Immature natural killer cell (primary cell): ENCODE measurements around the gene CFAP52. TPM values are rescaled to one million over a fixed set of nuclear protein-coding genes. Genes with fewer than 3 reads are reported as not detected.
"Not testable (repeated sequence)": the region's sequence is repeated elsewhere in the genome, so short reads cannot be mapped to it uniquely, and the experiment has no call there.

Source experiments
- DNase-seq, 3 donors: peaks; one replicate each; pipeline ENCODE4 v3.0.0; 2022; ENCODE audit warnings: mixed read lengths in 1 of 3
- H3K27ac Mint-ChIP-seq, 6 donors: one replicate each; pipeline ENCODE4 v1.8.0; 2020; ENCODE audit warnings: mixed read lengths in 6 of 6, mild to moderate bottlenecking in 5 of 6, inconsistent platforms in 4 of 6, moderate library complexity in 3 of 6
- H3K27me3 Mint-ChIP-seq, 3 donors: one replicate each; pipeline ENCODE4 v1.8.0; 2020 to 2021; ENCODE audit warnings: low read depth in 3 of 3, mild to moderate bottlenecking in 3 of 3, mixed read lengths in 3 of 3, moderate library complexity in 3 of 3, inconsistent platforms in 1 of 3
- H3K36me3 Mint-ChIP-seq, 3 donors: one replicate each; pipeline ENCODE4 v1.8.0; 2020; ENCODE audit warnings: mixed read lengths in 3 of 3, inconsistent platforms in 2 of 3, mild to moderate bottlenecking in 2 of 3
- H3K4me1 Mint-ChIP-seq, 2 donors: one replicate each; pipeline ENCODE4 v1.8.0; 2020; ENCODE audit warnings: inconsistent platforms in 2 of 2, mild to moderate bottlenecking in 2 of 2, mixed read lengths in 2 of 2, moderate library complexity in 1 of 2
- H3K4me3 Mint-ChIP-seq, 5 donors: one replicate each; pipeline ENCODE4 v1.8.0; 2020; ENCODE audit warnings: mild to moderate bottlenecking in 5 of 5, mixed read lengths in 5 of 5, inconsistent platforms in 3 of 5, moderate library complexity in 3 of 5
- H3K9me3 Mint-ChIP-seq, 6 donors: one replicate each; pipeline ENCODE4 v1.8.0; 2020; ENCODE audit warnings: mild to moderate bottlenecking in 6 of 6, mixed read lengths in 6 of 6, inconsistent platforms in 4 of 6, moderate library complexity in 3 of 6
- polyA plus RNA-seq, 3 donors: library from polyadenylated mRNA; unstranded; fragments of 300-500 nt; fragmentation: Illumina TruSeq; gene quantifications; one replicate each; pipeline ENCODE4 v1.2.3, GENCODE V29; 2021

Gene CFAP52
- polyA plus RNA-seq, 3 donors from 2014 or later, result not detected

DNA sequence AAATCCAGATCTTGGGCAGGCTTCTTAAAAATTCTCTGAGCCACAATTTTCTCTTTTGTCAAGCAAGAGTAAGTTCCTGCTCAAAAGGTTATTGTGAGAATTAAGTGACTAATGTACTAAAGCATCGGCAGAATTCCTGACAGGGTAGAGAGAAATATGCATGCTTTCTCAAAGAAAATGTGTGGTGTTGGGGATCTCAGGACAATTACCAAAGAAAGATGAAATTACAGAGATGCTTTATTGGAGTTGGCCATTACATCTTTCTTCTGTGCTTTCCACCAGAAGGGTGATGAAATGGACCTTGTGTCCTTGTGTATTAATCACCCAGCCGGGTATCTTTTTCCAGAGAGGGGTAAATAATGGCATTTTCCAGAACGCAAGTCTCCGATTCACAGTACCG lies 67.2 kb downstream of the CFAP52 start:
- Mint-ChIP-seq H3K36me3 (no peaks in the 10 kb centered on the region), H3K9me3 (no peaks in the 10 kb centered on the region), H3K4me3 (peak overlapping the region; percentile 33 to 92 (median 90)), H3K4me1 (peaks cover 18% of the 10 kb centered on the region in 2 donors), H3K27me3 (peaks cover 7 to 19% (median 11%) of the 10 kb centered on the region in 3 donors), H3K27ac (no peak overlapping the region)
- DNase-seq, result no peak

DNA sequence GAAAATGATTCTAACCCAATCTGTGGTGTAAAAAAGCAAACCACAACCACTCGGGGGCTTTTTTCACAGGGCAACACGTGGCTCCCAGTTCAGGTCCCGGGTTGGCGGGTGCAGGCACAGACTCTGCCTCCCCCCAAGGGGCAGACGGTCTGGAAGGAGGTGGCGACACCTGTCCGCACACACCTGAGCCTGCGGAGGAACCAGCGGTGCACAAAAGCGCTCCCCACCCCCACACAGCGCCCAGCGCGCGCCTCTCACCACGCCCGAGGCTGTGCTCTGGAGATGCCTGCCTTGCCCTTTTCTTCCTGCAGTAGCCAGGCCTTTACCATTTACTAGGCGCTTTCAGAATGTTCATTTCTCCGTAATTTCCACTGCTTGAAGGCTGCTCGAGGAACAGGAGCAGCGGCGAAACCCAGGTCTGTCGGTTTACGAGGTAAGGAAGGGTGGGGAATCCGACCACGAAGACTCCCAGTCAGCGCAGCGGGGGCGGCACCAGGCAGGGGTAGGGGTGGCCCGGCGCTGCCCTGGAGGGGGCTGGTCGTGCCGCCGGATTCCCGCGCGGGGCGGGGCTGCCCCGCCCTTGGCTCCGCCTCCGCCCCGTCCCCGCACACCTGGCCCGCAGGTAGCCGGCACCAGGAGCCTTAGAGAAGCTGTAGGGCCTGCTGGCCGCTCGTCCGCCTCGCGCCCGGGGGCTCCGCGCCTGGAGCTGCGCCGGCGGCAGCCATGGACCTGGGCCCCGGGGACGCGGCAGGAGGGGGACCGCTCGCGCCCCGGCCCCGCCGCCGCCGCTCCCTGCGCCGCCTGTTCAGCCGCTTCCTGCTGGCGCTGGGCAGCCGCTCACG lies 68.7 kb downstream of the CFAP52 start, which contains the start of gene USP43:
Gene USP43 (plus strand): TSS at position 608 of the 842 bp plus-strand sequence. CDS start 116 bp downstream, at position 724.
- H3K4me1 Mint-ChIP-seq, result peaks cover 18% of the 10 kb centered on the region in 2 donors
- H3K27me3 Mint-ChIP-seq, result peaks cover 6 to 23% (median 11%) of the 10 kb centered on the region in 3 donors
- DNase-seq, result peak; percentile 18 to 41 (median 23)
- no peaks in the 10 kb centered on the region for H3K36me3 Mint-ChIP-seq
- peak within 1 kb of the TSS; percentile 81 to 93 (median 90) for H3K4me3 Mint-ChIP-seq
- peak within 1 kb of the TSS in 4 of 6 donors; percentile 21 to 66 (median 52) for H3K27ac Mint-ChIP-seq
- H3K9me3 Mint-ChIP-seq, result no peaks in the 10 kb centered on the region

DNA sequence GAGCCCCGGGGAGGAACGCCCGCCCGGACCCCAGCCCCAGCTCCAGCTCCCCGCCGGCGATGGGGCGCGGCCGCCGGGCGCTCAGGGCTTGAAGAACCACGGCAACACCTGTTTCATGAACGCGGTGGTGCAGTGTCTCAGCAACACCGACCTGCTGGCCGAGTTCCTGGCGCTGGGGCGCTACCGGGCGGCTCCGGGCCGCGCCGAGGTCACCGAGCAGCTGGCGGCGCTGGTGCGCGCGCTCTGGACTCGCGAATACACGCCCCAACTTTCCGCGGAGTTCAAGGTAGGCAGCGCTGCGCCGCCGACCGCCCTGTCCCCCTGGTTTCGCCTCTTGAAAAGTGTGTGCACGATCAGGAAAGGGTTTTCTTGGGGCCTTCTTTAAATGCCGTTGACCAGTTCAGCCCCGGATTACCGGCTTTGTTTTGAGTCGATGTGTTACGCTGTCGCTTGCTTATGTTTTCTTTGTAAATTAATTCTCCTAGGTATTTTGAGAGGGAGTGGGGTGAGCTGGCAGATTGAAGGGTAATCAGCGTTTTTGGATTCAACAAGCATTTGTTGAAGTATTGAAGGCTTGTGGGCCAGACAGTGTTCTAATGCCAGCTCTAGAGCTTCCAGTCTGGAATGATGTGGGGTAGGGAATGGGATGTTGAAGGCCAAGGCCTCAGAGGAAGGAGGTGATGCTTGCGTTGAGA lies 69.6 kb downstream of the CFAP52 start:
- Mint-ChIP-seq H3K27me3 (peaks cover 6 to 23% (median 11%) of the 10 kb centered on the region in 3 donors), H3K4me3 (peak overlapping the region; percentile 78 to 93 (median 81)), H3K9me3 (no peaks in the 10 kb centered on the region), H3K27ac (peak overlapping the region in 1 of 6 donors; percentile 21), H3K4me1 (peaks cover 18% of the 10 kb centered on the region in 2 donors), H3K36me3 (no peaks in the 10 kb centered on the region)
- DNase-seq, result peak; percentile 22 to 34 (median 24)

DNA sequence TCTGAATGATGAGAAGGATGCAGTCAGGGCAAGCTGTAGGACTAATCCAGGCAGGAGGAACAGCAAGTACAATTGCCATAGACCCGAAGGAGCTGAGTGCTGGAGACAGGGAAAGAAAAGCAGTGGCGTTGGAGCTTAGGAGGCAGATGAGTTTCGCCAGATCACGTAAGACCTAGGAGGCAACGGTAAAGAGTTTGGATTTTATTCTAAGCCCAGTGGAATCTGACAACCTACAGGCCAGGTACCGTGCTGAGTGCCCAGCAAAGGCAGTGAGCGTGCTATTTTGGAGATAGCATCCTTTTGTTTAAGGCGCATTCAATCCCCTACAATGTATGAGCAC lies 70.1 kb downstream of the CFAP52 start:
- Mint-ChIP-seq H3K27ac (no peak overlapping the region), H3K36me3 (no peaks in the 10 kb centered on the region), H3K9me3 (no peaks in the 10 kb centered on the region), H3K4me1 (peaks cover 18% of the 10 kb centered on the region in 2 donors), H3K4me3 (peak overlapping the region; percentile 78 to 93 (median 81)), H3K27me3 (peaks cover 6 to 25% (median 11%) of the 10 kb centered on the region in 3 donors)
- no peak for DNase-seq

DNA sequence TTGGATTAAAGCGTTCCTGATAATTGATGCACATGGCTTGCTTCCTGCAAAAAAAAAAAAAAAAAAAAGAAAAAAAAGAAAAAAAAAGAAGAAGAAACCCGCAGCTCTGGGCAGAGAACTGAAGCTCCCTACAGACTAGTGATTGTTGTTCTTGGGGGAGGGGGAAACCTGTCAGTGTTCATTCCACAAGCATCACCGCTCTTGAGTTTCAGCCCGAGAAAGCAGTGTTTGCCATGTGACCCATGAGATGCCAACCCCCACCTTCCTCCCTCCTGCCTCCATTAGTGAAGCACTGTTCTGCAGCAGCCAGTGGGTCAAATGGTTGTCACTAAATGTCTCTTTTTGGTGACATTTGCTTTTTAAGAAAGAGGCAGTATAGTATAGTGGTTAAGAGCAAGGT lies 70.6 kb downstream of the CFAP52 start:
- peaks cover 18% of the 10 kb centered on the region in 2 donors for H3K4me1 Mint-ChIP-seq
- peaks cover 6 to 25% (median 13%) of the 10 kb centered on the region in 3 donors for H3K27me3 Mint-ChIP-seq
- no peaks in the 10 kb centered on the region for H3K9me3 Mint-ChIP-seq
- DNase-seq, result no peak
- H3K36me3 Mint-ChIP-seq, result no peaks in the 10 kb centered on the region
- peak overlapping the region; percentile 32 to 82 (median 45) for H3K4me3 Mint-ChIP-seq
- no peak overlapping the region for H3K27ac Mint-ChIP-seq

DNA sequence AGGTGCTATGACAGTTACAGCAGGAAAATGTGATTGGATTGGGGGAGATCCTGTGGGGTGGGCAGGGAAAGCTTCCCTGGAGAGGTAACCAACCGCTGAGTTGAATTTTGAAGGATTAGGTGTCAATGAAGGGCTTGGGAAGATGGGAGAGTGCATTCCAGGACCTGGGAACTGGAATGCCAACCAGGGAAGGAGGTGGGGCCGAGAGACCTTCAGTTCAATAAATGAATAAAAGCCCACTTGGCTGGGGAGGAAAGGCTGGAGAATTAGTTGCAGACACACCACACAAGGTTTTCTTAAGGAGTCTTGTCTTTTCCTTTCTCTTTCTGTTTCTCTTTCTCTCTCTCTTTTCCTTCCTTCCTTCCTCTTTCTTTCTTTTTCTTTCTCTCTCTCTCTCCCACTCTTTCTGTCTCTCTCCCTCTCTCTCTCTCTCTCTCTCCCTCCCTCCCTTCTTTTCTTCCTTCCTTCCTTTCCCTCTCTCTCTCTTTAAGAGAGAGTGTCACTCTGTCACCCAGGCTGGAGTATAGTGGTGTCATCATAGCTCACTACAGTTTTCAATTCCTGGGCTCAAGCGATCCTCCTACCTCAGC lies 72.2 kb downstream of the CFAP52 start:
- no peak overlapping the region for H3K27ac Mint-ChIP-seq
- peak overlapping the region in 1 of 5 donors; percentile 7 for H3K4me3 Mint-ChIP-seq
- H3K9me3 Mint-ChIP-seq, result no peaks in the 10 kb centered on the region

DNA sequence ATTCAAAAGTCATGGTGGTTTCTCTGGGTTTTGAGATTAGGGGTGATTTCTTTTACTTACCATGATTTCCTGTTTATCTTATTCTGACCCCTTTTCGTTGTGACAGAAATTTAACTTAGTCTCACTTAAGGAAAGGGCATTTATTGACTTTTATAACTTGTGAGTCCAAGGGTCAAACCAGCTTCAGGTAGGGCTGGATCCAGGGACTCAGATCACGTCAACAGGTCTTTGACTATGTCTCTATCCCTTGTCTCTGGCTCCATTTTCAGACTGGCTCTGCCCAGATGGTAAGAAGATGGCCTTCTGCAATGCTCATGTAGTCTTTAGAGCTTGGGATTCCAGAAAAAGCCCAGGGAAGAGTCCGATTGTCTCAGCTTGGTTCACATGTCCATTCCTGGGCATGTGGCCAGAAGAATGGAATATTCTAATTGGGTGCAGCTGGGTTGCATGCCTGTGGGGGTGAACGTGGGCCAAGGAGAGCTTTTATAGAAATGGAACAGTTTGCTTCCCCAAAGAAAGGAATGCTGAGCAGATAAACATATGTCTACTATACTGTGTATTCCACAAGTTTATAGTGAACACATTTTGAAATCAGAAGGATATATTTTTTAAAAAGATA lies 82.3 kb downstream of the CFAP52 start:
- no peaks in the 10 kb centered on the region for H3K9me3 Mint-ChIP-seq
- H3K36me3 Mint-ChIP-seq, result peaks cover 0 to 21% (median 0%) of the 10 kb centered on the region in 3 donors
- H3K27me3 Mint-ChIP-seq, result no peaks in the 10 kb centered on the region
- no peaks in the 10 kb centered on the region for H3K4me1 Mint-ChIP-seq
- no peak overlapping the region for H3K27ac Mint-ChIP-seq
- no peak for DNase-seq
- no peak overlapping the region for H3K4me3 Mint-ChIP-seq

More for the DNA sequence above, 72.2 kb downstream of the CFAP52 start:
- Mint-ChIP-seq H3K36me3 (no peaks in the 10 kb centered on the region), H3K27me3 (peaks cover 6 to 28% (median 13%) of the 10 kb centered on the region in 3 donors), H3K4me1 (peaks cover 18% of the 10 kb centered on the region in 2 donors)
- DNase-seq, result no peak

DNA sequence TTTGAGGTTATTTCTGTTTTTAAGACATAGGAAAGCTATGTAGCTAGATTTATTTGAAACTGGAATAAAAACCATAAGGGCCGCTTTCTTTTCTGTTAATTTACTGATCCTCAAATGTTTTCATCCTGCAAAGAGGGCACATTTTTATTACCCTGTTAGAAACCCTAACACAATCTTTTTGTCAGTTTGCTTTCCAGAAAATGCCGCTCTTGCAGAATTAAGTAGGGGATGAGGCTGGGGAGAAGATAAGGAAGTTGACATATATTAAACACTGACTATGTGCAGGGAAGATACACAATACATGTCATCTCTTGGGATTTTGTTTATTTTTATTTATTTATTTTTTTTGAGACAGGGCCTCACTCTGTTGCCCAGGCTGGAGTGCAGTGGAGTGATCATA lies 84.6 kb downstream of the CFAP52 start:
- no peak overlapping the region for H3K4me3 Mint-ChIP-seq
- H3K9me3 Mint-ChIP-seq, result no peaks in the 10 kb centered on the region
- peaks cover 12 to 14% of the 10 kb centered on the region in 2 donors for H3K4me1 Mint-ChIP-seq
- no peak overlapping the region for H3K27ac Mint-ChIP-seq
- no peak for DNase-seq
- peaks cover 0 to 22% (median 0%) of the 10 kb centered on the region in 3 donors for H3K36me3 Mint-ChIP-seq
- H3K27me3 Mint-ChIP-seq, result peaks cover 0 to 5% (median 0%) of the 10 kb centered on the region in 3 donors

DNA sequence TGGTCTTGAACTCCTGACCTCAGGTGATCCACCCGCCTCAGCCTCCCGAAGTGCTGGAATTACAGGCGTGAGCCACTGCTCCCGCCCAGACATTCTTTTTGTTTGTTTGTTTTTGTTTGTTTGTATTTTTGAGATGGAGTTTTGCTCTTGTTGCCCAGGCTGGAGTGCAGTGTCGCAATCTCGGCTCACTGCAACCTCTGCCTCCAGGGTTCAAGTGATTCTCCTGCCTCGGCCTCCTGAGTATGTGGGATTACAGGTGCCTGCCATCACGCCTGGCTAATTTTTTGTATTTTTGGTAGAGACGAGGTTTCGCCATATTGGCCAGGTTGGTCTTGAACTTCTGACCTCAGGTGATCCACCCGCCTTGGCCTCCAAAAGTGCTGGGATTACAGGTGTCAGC lies 87.1 kb downstream of the CFAP52 start:
- DNase-seq, H3K27ac Mint-ChIP-seq, H3K9me3 Mint-ChIP-seq, H3K4me3 Mint-ChIP-seq, H3K27me3 Mint-ChIP-seq: not testable (repeated sequence)
- H3K4me1 Mint-ChIP-seq, result peaks cover 33 to 37% of the 10 kb centered on the region in 2 donors
- peaks cover 0 to 21% (median 0%) of the 10 kb centered on the region in 3 donors for H3K36me3 Mint-ChIP-seq

DNA sequence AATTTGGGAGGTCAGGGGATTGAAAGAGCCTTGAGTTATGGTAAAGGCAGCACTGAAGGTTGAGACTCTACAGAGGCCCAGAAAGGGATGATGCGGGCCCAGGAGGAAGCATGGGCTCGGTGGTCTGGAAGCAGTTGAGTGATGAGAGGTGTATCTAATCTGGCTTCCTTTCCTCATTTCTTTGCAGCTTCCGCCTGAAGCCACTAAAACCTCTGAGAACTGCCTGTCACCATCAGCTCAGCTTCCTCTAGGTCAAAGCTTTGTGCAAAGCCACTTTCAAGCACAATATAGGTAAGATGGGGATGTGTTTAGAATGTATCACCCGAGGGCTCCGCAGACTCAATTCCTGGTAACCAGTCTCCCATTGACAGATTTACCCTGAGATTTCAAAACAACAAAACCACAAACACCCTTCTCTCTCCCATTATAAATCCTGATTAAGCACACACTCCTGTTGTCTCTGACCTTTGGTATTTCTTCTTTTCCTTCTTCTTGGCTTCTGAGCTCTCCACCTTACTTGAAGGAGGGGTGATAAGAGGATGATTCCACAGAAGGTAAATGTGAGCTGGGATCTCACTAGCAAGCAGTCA lies 90.1 kb downstream of the CFAP52 start:
- Mint-ChIP-seq H3K4me1 (peaks cover 35 to 45% of the 10 kb centered on the region in 2 donors), H3K9me3 (no peaks in the 10 kb centered on the region), H3K4me3 (peak overlapping the region; percentile 49 to 76 (median 66)), H3K36me3 (peaks cover 0 to 15% (median 0%) of the 10 kb centered on the region in 3 donors), H3K27ac (peak overlapping the region; percentile 49 to 83 (median 79)), H3K27me3 (peaks cover 0 to 12% (median 0%) of the 10 kb centered on the region in 3 donors)
- DNase-seq, result peak; percentile 13 to 22 (median 15)

DNA sequence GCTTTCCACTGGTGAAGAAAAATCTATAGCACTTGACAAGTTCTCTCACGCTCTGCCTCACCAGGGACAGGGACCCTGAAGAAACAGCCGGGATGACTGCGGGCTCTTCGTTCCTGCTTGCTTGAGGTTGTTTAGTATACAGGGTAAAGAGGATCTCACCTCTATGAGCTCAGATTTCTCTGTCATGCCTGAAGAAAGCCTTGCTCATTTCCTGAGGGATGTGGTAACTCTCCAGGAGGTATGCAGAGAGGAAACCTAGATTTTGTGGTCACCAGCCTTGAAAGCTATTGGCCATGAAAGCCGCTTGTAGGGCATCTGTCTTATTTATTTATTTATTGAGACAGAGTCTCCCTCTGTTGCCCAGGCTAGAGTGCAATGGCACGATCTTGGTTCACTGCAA lies 92.1 kb downstream of the CFAP52 start:
- no peak for DNase-seq
- peaks cover 0 to 12% (median 0%) of the 10 kb centered on the region in 3 donors for H3K36me3 Mint-ChIP-seq
- H3K4me3 Mint-ChIP-seq, result no peak overlapping the region
- no peak overlapping the region for H3K27ac Mint-ChIP-seq
- no peaks in the 10 kb centered on the region for H3K9me3 Mint-ChIP-seq
- H3K4me1 Mint-ChIP-seq, result peaks cover 35 to 45% of the 10 kb centered on the region in 2 donors
- H3K27me3 Mint-ChIP-seq, result peaks cover 1 to 12% (median 2%) of the 10 kb centered on the region in 3 donors

DNA sequence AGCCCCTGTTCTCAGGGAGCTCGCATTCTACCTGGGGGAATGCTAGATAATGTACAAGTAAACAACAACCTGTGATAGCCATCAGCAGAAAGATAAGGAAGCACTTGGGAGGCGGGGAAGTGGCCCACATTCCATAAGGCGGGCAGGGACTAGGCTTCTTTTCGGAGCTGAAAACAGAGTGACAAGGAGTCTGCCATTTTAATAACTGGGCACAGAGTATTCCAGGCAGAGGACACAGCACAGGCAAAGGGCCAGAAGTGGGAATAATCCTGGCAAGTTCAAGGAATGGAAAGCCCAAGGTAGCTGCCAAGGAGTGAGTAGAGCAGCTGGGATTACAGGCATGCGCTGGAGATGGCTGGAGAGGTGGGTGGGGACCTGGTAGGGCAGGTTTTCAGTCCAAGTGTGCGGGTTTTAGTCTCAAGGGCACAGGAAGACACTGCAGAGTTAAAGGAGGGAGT lies 93.1 kb downstream of the CFAP52 start:
- Mint-ChIP-seq H3K27ac (no peak overlapping the region), H3K4me3 (no peak overlapping the region), H3K36me3 (peaks cover 0 to 7% (median 0%) of the 10 kb centered on the region in 3 donors), H3K9me3 (no peaks in the 10 kb centered on the region), H3K4me1 (peaks cover 35 to 43% of the 10 kb centered on the region in 2 donors), H3K27me3 (peaks cover 1 to 12% (median 2%) of the 10 kb centered on the region in 3 donors)
- no peak for DNase-seq

DNA sequence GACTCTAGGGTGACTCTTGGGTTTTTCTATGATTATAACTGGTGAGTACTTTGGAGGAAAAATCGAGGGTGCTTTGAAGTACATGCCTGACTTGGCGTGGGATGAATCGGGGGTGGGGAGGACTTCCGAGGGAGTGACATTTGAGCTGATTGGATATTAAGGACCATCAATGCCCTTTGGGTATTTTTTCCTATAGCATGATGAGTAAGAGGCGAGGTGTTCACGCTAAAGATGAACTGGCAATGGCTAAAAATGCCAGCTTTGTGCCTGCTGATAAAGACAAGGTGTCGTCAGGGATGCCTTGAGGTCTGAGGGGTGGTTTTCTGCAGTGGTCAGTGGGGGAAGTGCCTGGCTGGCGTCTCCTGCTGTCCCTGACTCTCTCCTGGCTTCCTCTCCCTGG lies 94.2 kb downstream of the CFAP52 start:
- peaks cover 1 to 9% (median 2%) of the 10 kb centered on the region in 3 donors for H3K27me3 Mint-ChIP-seq
- peaks cover 28 to 35% of the 10 kb centered on the region in 2 donors for H3K4me1 Mint-ChIP-seq
- H3K4me3 Mint-ChIP-seq, result no peak overlapping the region
- H3K36me3 Mint-ChIP-seq, result peaks cover 0 to 3% (median 0%) of the 10 kb centered on the region in 3 donors
- H3K27ac Mint-ChIP-seq, result no peak overlapping the region
- no peaks in the 10 kb centered on the region for H3K9me3 Mint-ChIP-seq
- DNase-seq, result no peak
